GM12878 (cell line): ENCODE data around the gene TRIM67. TPM values are rescaled to one million over a fixed set of nuclear protein-coding genes. Genes with fewer than 3 reads are reported as not detected.
A peak's percentile ranks its signal among the peaks of the same experiment; 100 is the strongest.

Experiments used
- ASH2L ChIP-seq: fragments of 300-600, 200-600 bp; sonication (generic); IDR thresholded peaks from 2 replicates; pipeline ENCODE4 v1.6.1; 2017; ENCODE audit warnings: low read depth, mild to moderate bottlenecking, borderline replicate concordance
- ATF3 ChIP-seq: IDR thresholded peaks from 2 replicates; pipeline ENCODE4 v1.6.1; 2011; ENCODE audit warnings: low read depth, mild to moderate bottlenecking, low read length, moderate library complexity, borderline replicate concordance; ENCODE audit errors: extremely low read depth
- BCL11A ChIP-seq: IDR thresholded peaks from 2 replicates; pipeline ENCODE4 v1.6.1; 2011; ENCODE audit warnings: low read depth, low read length
- BHLHE40 ChIP-seq, 2 experiments: fragments of 450-650 bp in 1 of 2; IDR thresholded peaks; 2 replicates each; pipeline ENCODE4 v1.6.1; 2011 to 2017; ENCODE audit warnings: low read depth in 2 of 2, borderline replicate concordance in 1 of 2, improper control_type of control experiment in 1 of 2, low read length in 1 of 2, mild to moderate bottlenecking in 1 of 2
- CBFB ChIP-seq: IDR thresholded peaks from 2 replicates; pipeline ENCODE4 v1.6.1; 2016; ENCODE audit warnings: antibody characterized with exemption, low read depth
- CBX5 ChIP-seq: sonication (generic); IDR thresholded peaks from 2 replicates; pipeline ENCODE4 v1.6.1; 2016; ENCODE audit warnings: low read depth, moderate library complexity, mild to moderate bottlenecking, inconsistent platforms
- CHD1 ChIP-seq: IDR thresholded peaks from 2 replicates; pipeline ENCODE4 v1.6.1; 2012; ENCODE audit warnings: low read depth, low read length, improper control_type of control experiment
- CREM ChIP-seq: IDR thresholded peaks from 2 replicates; pipeline ENCODE4 v1.6.1; 2014; ENCODE audit warnings: antibody characterized with exemption, low read depth
- EED ChIP-seq: sonication (generic); IDR thresholded peaks from 2 replicates; pipeline ENCODE4 v1.6.1; 2016; ENCODE audit warnings: antibody characterized with exemption, low read depth
- EGR1 ChIP-seq, 2 experiments: IDR thresholded peaks; 1 replicate in 1 of 2; 2 replicates in 1 of 2; pipeline ENCODE4 v1.6.1; 2011 to 2012; ENCODE audit warnings: low read depth in 2 of 2, low read length in 2 of 2, borderline replicate concordance in 1 of 2, mild to moderate bottlenecking in 1 of 2, moderate library complexity in 1 of 2
- EZH2 ChIP-seq: IDR thresholded peaks from 2 replicates; pipeline ENCODE4 v1.6.1; 2012; ENCODE audit warnings: low read depth, mild to moderate bottlenecking, control low read depth, inconsistent platforms, low read length, borderline replicate concordance; ENCODE audit not compliant: control insufficient read depth
- GABPA ChIP-seq: IDR thresholded peaks from 2 replicates; pipeline ENCODE4 v1.6.1; 2014; ENCODE audit warnings: antibody characterized with exemption, low read depth, mild to moderate bottlenecking, inconsistent platforms
- HCFC1 ChIP-seq: fragments of 150-350 bp; IDR thresholded peaks from 2 replicates; pipeline ENCODE4 v1.6.1; 2014; ENCODE audit warnings: low read length
- IKZF1 ChIP-seq: fragments of 450-650 bp; conservative IDR thresholded peaks from 2 replicates; pipeline ENCODE4 v1.6.1; 2017; ENCODE audit warnings: antibody characterized with exemption, mild to moderate bottlenecking
- IRF5 ChIP-seq: fragments of 450-650 bp; IDR thresholded peaks from 2 replicates; pipeline ENCODE4 v1.6.1; 2017; ENCODE audit warnings: borderline replicate concordance
- MEF2A ChIP-seq: IDR thresholded peaks from 2 replicates; pipeline ENCODE4 v1.6.1; 2011; ENCODE audit warnings: low read depth, mild to moderate bottlenecking, low read length, moderate library complexity; ENCODE audit not compliant: insufficient read depth
- MXI1 ChIP-seq: fragments of 150-350 bp; IDR thresholded peaks from 2 replicates; pipeline ENCODE4 v1.6.1; 2011; ENCODE audit warnings: low read depth, mild to moderate bottlenecking, inconsistent platforms, low read length, improper control_type of control experiment
- MYB ChIP-seq: fragments of 150-350 bp; IDR thresholded peaks from 2 replicates; pipeline ENCODE4 v1.6.1; 2014; ENCODE audit warnings: mild to moderate bottlenecking, low read depth, low read length, borderline replicate concordance
- NFXL1 ChIP-seq: fragments of 450-650 bp; IDR thresholded peaks from 2 replicates; pipeline ENCODE4 v1.6.1; 2017; ENCODE audit warnings: antibody characterized with exemption, mild to moderate bottlenecking, borderline replicate concordance
- POLR2A ChIP-seq: IDR thresholded peaks from 2 replicates; pipeline ENCODE4 v1.6.1; 2011; ENCODE audit warnings: low read depth, mild to moderate bottlenecking, low read length
- RBBP5 ChIP-seq: fragments of 200-600 bp; sonication (generic); conservative IDR thresholded peaks from 2 replicates; pipeline ENCODE4 v1.6.1; 2016
- SIN3A ChIP-seq: IDR thresholded peaks from 2 replicates; pipeline ENCODE4 v1.6.1; 2012; ENCODE audit warnings: low read depth, low read length, improper control_type of control experiment
- SIX5 ChIP-seq: IDR thresholded peaks from 2 replicates; pipeline ENCODE4 v1.6.1; 2011; ENCODE audit warnings: mild to moderate bottlenecking, low read depth, low read length, moderate library complexity; ENCODE audit not compliant: severe bottlenecking
- STAT1 ChIP-seq: fragments of 450-650 bp; conservative IDR thresholded peaks from 2 replicates; pipeline ENCODE4 v1.6.1; 2014; ENCODE audit warnings: antibody characterized with exemption, mild to moderate bottlenecking
- TAF1 ChIP-seq: IDR thresholded peaks from 2 replicates; pipeline ENCODE4 v1.6.1; 2011; ENCODE audit warnings: mild to moderate bottlenecking, low read depth, low read length, borderline replicate concordance
- TCF3 ChIP-seq: IDR thresholded peaks from 2 replicates; pipeline ENCODE4 v1.6.1; 2012; ENCODE audit warnings: low read depth, mild to moderate bottlenecking, low read length, borderline replicate concordance; ENCODE audit not compliant: insufficient read depth
- ZNF207 ChIP-seq: fragments of 450-650 bp; IDR thresholded peaks from 2 replicates; pipeline ENCODE4 v1.6.1; 2014; ENCODE audit warnings: antibody characterized with exemption, mild to moderate bottlenecking, borderline replicate concordance
- polyA plus RNA-seq, 11 experiments: library from polyadenylated mRNA; depleted of rRNA in 4 of 11; unstranded in 6 of 11; stranded (reverse) in 5 of 11; fragments of >200 nt; fragmentation: Nextera tagmentation in 4 of 11; fragmentation: Illumina TruSeq in 1 of 11; extraction: Ambion mirVana in 4 of 11; extraction: Trizol in 1 of 11; gene quantifications; 1 replicate in 1 of 11; 2 replicates in 10 of 11; pipeline versions ENCODE4 v1.2.1 to v1.2.3, GENCODE V29; 2011 to 2016; ENCODE audit warnings: inconsistent platforms in 2 of 11, missing spikeins in 2 of 11, low read depth in 1 of 11
- total RNA-seq, 4 experiments: library from RNA; depleted of rRNA in 3 of 4; stranded (reverse); fragments of >200 nt in 3 of 4; fragmentation: Illumina TruSeq in 1 of 4; extraction: Trizol in 1 of 4; gene quantifications; 2 replicates each; pipeline versions ENCODE4 v1.2.1 to v1.2.3, GENCODE V29; 2013 to 2021
- TF ChIP-seq, protein P1 (sequence below): fragments of 450-650 bp; IDR thresholded peaks from 2 replicates; pipeline ENCODE4 v1.6.1; 2018; ENCODE audit warnings: borderline replicate concordance, mild to moderate bottlenecking; ENCODE audit not compliant: partially characterized antibody

The TRIM67 gene
- total and polyA plus RNA-seq, 10 of the 15 experiments (the other 5 are each of a cell fraction or from before 2014, with no cell fraction given): under 0.01 to 0.01 TPM; not detected in 8

- TF ChIP-seq IRF5 (no peak), SIN3A (0 out of 2 replicates have a peak, but pooled peaks have one; percentile 60), NFXL1 (no peak), GABPA (no peak), MEF2A (no peak), SIX5 (peak; percentile 49), EZH2 (no peak), IKZF1 (peak; percentile 87), BCL11A (no peak), MXI1 (peak; percentile 88), ZNF207 (peak; percentile 65; the same call in 1 of the 2 replicates), BHLHE40 (IDR thresholded peaks at IDR 0.05; ENCODE audit: borderline replicate concordance in 1 of 2, low read depth in 2 of 2, low read length in 1 of 2) (peak; percentile 42 to 61; a peak in 2 of 4 replicates), EGR1 (IDR thresholded peaks at IDR 0.05; ENCODE audit: borderline replicate concordance in 1 of 2, low read depth in 2 of 2, low read length in 2 of 2) (peak in 1 of 2 experiments; percentile 92; a peak in 2 of 3 replicates), CREM (no peak), HCFC1 (peak; percentile 70), POLR2A (peak; percentile 99), CHD1 (no peak), ASH2L (no peak), EED (no peak), CBX5 (no peak), CBFB (peak; percentile 73), TCF3 (0 out of 2 replicates have a peak, but pooled peaks have one; percentile 13), MYB (no peak), TAF1 (peak; percentile 96), RBBP5 (no peak), ATF3 (no peak), STAT1 (no peak)
- TF ChIP-seq, protein P1, sequence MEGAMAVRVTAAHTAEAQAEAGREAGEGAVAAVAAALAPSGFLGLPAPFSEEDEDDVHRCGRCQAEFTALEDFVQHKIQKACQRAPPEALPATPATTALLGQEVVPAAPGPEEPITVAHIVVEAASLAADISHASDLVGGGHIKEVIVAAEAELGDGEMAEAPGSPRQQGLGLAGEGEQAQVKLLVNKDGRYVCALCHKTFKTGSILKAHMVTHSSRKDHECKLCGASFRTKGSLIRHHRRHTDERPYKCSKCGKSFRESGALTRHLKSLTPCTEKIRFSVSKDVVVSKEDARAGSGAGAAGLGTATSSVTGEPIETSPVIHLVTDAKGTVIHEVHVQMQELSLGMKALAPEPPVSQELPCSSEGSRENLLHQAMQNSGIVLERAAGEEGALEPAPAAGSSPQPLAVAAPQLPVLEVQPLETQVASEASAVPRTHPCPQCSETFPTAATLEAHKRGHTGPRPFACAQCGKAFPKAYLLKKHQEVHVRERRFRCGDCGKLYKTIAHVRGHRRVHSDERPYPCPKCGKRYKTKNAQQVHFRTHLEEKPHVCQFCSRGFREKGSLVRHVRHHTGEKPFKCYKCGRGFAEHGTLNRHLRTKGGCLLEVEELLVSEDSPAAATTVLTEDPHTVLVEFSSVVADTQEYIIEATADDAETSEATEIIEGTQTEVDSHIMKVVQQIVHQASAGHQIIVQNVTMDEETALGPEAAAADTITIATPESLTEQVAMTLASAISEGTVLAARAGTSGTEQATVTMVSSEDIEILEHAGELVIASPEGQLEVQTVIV: peak; percentile 93
These were observed 79.3 kb downstream of the TRIM67 start, which contains the start of gene GNPAT (continued) for GRCh38 chr1:231240883-231241735.
